Trophoblast cell (in vitro differentiated cells and primary cell): ENCODE measurements around the gene BRD1.

Experiments used
- DNase-seq, 2 donors: peaks; one replicate each; pipeline ENCODE4 v3.0.0-alpha.2; 2016
- H2AFZ ChIP-seq: 2 replicates; pipeline ENCODE4 v1.6.1; 2013; ENCODE audit warnings: low read length, moderate library complexity, mild to moderate bottlenecking; ENCODE audit not compliant: insufficient read depth, poor library complexity
- H2AK5ac ChIP-seq: 2 replicates; pipeline ENCODE4 v1.6.1; 2013; ENCODE audit warnings: mild to moderate bottlenecking, low read length
- H2BK120ac ChIP-seq: 2 replicates; pipeline ENCODE4 v1.6.1; 2013; ENCODE audit warnings: low read length, mild to moderate bottlenecking, moderate library complexity; ENCODE audit not compliant: insufficient read depth, poor library complexity
- H2BK12ac ChIP-seq: 2 replicates; pipeline ENCODE4 v1.6.1; 2013; ENCODE audit warnings: mild to moderate bottlenecking, low read length, moderate library complexity
- H2BK5ac ChIP-seq: 2 replicates; pipeline ENCODE4 v1.6.1; 2013; ENCODE audit warnings: low read length, low read depth, moderate library complexity, mild to moderate bottlenecking; ENCODE audit not compliant: poor library complexity
- H3K14ac ChIP-seq: 2 replicates; pipeline ENCODE4 v1.6.1; 2013; ENCODE audit warnings: mild to moderate bottlenecking, low read length
- H3K18ac ChIP-seq: 2 replicates; pipeline ENCODE4 v1.6.1; 2013; ENCODE audit warnings: mild to moderate bottlenecking, low read length
- H3K23ac ChIP-seq: 2 replicates; pipeline ENCODE4 v1.6.1; 2013; ENCODE audit warnings: low read length
- H3K27ac ChIP-seq: 2 replicates; pipeline ENCODE4 v1.5.1; 2013; ENCODE audit warnings: low read depth, mild to moderate bottlenecking, inconsistent platforms, low read length, moderate library complexity
- H3K27me3 ChIP-seq: 2 replicates; pipeline ENCODE4 v1.6.1; 2013; ENCODE audit warnings: inconsistent platforms, mild to moderate bottlenecking, low read length, moderate library complexity; ENCODE audit not compliant: insufficient read depth
- H3K36me3 ChIP-seq, 2 experiments: 1 replicate in 1 of 2; 2 replicates in 1 of 2; pipeline ENCODE4 v1.6.1; 2013; ENCODE audit warnings: low read length in 2 of 2, mild to moderate bottlenecking in 2 of 2, moderate library complexity in 1 of 2; ENCODE audit not compliant: insufficient read depth in 2 of 2, control insufficient read depth in 1 of 2
- H3K4ac ChIP-seq: 2 replicates; pipeline ENCODE4 v1.6.1; 2013; ENCODE audit warnings: low read depth, mild to moderate bottlenecking, low read length, moderate library complexity
- H3K4me1 ChIP-seq, 2 experiments: 1 replicate in 1 of 2; 2 replicates in 1 of 2; pipeline ENCODE4 v1.6.1; 2013; ENCODE audit warnings: low read length in 2 of 2, mild to moderate bottlenecking in 2 of 2, moderate library complexity in 1 of 2; ENCODE audit not compliant: insufficient read depth in 2 of 2, control insufficient read depth in 1 of 2
- H3K4me2 ChIP-seq: 2 replicates; pipeline ENCODE4 v1.6.1; 2013; ENCODE audit warnings: inconsistent platforms, mild to moderate bottlenecking, low read length, moderate library complexity
- H3K4me3 ChIP-seq: 2 replicates; pipeline ENCODE4 v1.5.1; 2013; ENCODE audit warnings: mild to moderate bottlenecking, low read depth, low read length, inconsistent platforms
- H3K79me1 ChIP-seq: one replicate; pipeline ENCODE4 v1.6.1; 2013; ENCODE audit warnings: low read length
- H3K79me2 ChIP-seq: 2 replicates; pipeline ENCODE4 v1.6.1; 2013; ENCODE audit warnings: low read length, mild to moderate bottlenecking; ENCODE audit not compliant: control insufficient read depth, insufficient read depth, poor library complexity
- H3K9ac ChIP-seq: 2 replicates; pipeline ENCODE4 v1.6.1; 2013; ENCODE audit warnings: mild to moderate bottlenecking, low read length
- H3K9me3 ChIP-seq: 2 replicates; pipeline ENCODE4 v1.6.1; 2013; ENCODE audit warnings: low read depth, mild to moderate bottlenecking, control low read depth, inconsistent platforms, low read length; ENCODE audit not compliant: insufficient read depth
- H4K12ac ChIP-seq: 2 replicates; pipeline ENCODE4 v1.6.1; 2013; ENCODE audit warnings: low read depth, mild to moderate bottlenecking, low read length, moderate library complexity
- H4K8ac ChIP-seq: 2 replicates; pipeline ENCODE4 v1.6.1; 2013; ENCODE audit warnings: low read depth, mild to moderate bottlenecking, low read length, moderate library complexity
- H4K91ac ChIP-seq: one replicate; pipeline ENCODE4 v1.6.1; 2013; ENCODE audit warnings: low read depth, mild to moderate bottlenecking, low read length, moderate library complexity
- WGBS: extraction: QIAGEN DNeasy Blood & Tissue Kit; methylation state at CpG from one replicate; pipeline ENCODE4 v1.1.7; 2013; ENCODE audit warnings: missing lambda C conversion rate; ENCODE audit not compliant: insufficient read length, insufficient coverage; ENCODE audit errors: extremely low coverage; 5-methylcytosine and 5-hydroxymethylcytosine counted together

Gene BRD1

DNA sequence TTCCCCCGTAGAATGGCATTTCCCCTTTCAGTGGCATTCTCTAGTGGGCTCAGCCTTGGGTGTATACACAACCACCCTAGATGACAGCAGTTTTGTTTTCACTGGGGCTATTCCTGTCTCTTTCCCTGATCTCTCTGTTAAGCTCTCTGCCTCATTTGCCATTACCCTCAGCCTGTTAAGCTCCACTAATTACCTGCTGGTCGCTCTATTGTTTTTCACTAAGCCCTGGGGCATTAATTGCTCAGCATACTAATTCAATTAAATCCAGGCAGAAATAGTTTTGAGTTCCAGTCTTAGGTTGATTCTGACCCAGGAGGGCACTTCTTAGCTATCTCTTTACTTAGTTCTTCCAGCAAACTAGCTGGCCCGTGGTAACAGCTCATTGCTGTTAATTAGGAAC lies 80.0 kb downstream of the BRD1 start:
- H3K36me3 ChIP-seq, result no peaks in the 10 kb centered on the region
- H3K14ac ChIP-seq, result no peak overlapping the region
- no peaks in the 10 kb centered on the region for H3K79me1 ChIP-seq
- no peak overlapping the region for H3K27ac ChIP-seq
- H3K4me2 ChIP-seq, result no peak overlapping the region
- H3K4me1 ChIP-seq, result no peaks in the 10 kb centered on the region
- no peak overlapping the region for H2AK5ac ChIP-seq
- no peak overlapping the region for H4K91ac ChIP-seq
- H3K4ac ChIP-seq, result no peak overlapping the region
- no peaks in the 10 kb centered on the region for H3K27me3 ChIP-seq
- H3K23ac ChIP-seq, result no peak overlapping the region
- no peak overlapping the region for H4K8ac ChIP-seq
- no peak for DNase-seq
- no peaks in the 10 kb centered on the region for H3K79me2 ChIP-seq
- H3K18ac ChIP-seq, result no peak overlapping the region
- no peak overlapping the region for H2BK120ac ChIP-seq
- H4K12ac ChIP-seq, result no peak overlapping the region
- no CpG with 5 or more reads among the region's 3 CpGs for WGBS
- H2AFZ ChIP-seq, result no peak overlapping the region
- no peak overlapping the region for H3K4me3 ChIP-seq
- H2BK12ac ChIP-seq, result no peak overlapping the region
- H3K9me3 ChIP-seq, result peaks cover 6% of the 10 kb centered on the region
- H3K9ac ChIP-seq, result no peak overlapping the region
- H2BK5ac ChIP-seq, result no peak overlapping the region

DNA sequence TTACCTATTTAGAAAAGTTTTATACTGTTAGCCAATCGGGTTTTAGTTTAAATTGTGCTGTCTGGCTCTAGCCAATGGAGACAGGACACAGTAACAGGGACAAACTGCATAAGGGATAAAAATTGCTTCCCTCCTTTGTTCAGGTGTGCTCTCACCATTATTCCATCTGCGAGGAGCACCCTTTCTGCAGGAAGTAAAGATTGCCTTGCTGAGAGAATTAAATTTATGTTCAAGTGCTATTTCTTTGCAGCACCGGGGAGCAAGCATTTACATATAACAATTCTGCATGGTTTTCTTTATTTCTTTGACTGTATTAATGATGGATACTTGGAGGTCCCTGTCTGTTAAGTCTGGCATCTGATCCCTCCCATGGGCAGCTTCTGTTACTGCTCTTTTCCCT lies 80.5 kb downstream of the BRD1 start:
- Histone ChIP-seq H4K12ac (no peak overlapping the region), H2AFZ (no peak overlapping the region), H3K36me3 (no peaks in the 10 kb centered on the region), H3K9ac (no peak overlapping the region), H2BK12ac (no peak overlapping the region), H4K8ac (no peak overlapping the region), H3K4ac (no peak overlapping the region), H4K91ac (no peak overlapping the region), H3K4me3 (no peak overlapping the region), H3K79me1 (no peaks in the 10 kb centered on the region), H2BK120ac (no peak overlapping the region), H3K9me3 (peaks cover 6% of the 10 kb centered on the region), H3K4me1 (no peaks in the 10 kb centered on the region), H2AK5ac (no peak overlapping the region), H3K23ac (no peak overlapping the region), H3K14ac (no peak overlapping the region), H3K18ac (no peak overlapping the region), H3K4me2 (no peak overlapping the region), H3K27me3 (no peaks in the 10 kb centered on the region), H3K27ac (no peak overlapping the region), H2BK5ac (no peak overlapping the region), H3K79me2 (no peaks in the 10 kb centered on the region)
- WGBS, result no CpG with 5 or more reads among the region's 3 CpGs
- no peak for DNase-seq

DNA sequence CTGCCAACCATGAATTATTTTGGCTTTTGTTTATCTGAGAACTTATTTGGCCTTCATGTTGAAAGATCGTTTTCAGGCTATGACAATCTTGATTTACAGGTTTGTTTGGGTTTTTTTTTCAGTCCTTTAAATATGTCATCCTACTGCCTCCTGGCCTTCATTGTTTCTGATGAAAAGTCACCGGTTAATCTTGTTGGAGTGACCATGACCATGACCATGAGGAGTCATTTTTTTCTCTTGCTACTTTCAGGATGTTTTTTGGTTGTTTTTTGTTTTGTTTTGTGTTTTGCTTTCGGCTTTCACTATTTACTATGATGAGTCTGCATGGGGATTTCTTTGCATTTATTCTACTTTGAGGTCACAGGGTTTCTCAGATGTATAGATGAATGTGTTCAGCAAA lies 81.6 kb downstream of the BRD1 start:
- peaks cover 6% of the 10 kb centered on the region for H3K9me3 ChIP-seq
- no peak for DNase-seq
- H2BK12ac ChIP-seq, result no peak overlapping the region
- no peak overlapping the region for H4K8ac ChIP-seq
- no peak overlapping the region for H4K12ac ChIP-seq
- H3K23ac ChIP-seq, result no peak overlapping the region
- H3K14ac ChIP-seq, result no peak overlapping the region
- no peak overlapping the region for H3K4ac ChIP-seq
- H4K91ac ChIP-seq, result no peak overlapping the region
- H3K27ac ChIP-seq, result no peak overlapping the region
- no peak overlapping the region for H3K4me2 ChIP-seq
- H3K4me3 ChIP-seq, result no peak overlapping the region
- no peak overlapping the region for H2BK5ac ChIP-seq
- no peak overlapping the region for H2AK5ac ChIP-seq
- H3K27me3 ChIP-seq, result no peaks in the 10 kb centered on the region
- no peaks in the 10 kb centered on the region for H3K79me1 ChIP-seq
- no peaks in the 10 kb centered on the region for H3K36me3 ChIP-seq
- H2BK120ac ChIP-seq, result no peak overlapping the region
- H3K79me2 ChIP-seq, result no peaks in the 10 kb centered on the region
- H3K4me1 ChIP-seq, result no peaks in the 10 kb centered on the region
- H2AFZ ChIP-seq, result no peak overlapping the region
- H3K9ac ChIP-seq, result no peak overlapping the region
- WGBS, result no CpG with 5 or more reads among the region's 3 CpGs
- H3K18ac ChIP-seq, result no peak overlapping the region

DNA sequence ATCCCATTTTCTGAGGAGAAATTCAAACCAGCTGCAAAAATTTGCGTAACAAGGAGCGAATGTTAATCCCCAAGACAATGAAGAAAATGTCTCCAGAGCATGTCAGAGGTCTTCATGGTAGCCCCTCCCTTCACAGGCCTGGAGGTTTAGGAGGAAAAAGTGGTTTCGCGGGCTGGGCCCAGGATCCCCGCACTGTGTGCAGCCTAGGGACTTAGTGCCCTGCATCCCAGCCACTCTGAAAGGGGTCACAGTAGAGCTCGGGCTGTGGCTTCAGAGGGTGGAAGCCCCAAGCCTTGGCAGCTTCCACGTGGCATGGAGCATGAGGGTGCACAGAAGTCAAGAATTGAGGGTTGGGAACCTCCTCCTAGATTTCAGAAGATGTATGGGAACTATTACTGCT lies 87.4 kb downstream of the BRD1 start:
- Histone ChIP-seq H3K27me3 (no peaks in the 10 kb centered on the region), H2AFZ (no peak overlapping the region), H3K9me3 (peaks cover 18% of the 10 kb centered on the region), H3K27ac (no peak overlapping the region), H3K4me3 (no peak overlapping the region), H3K23ac (no peak overlapping the region), H4K8ac (no peak overlapping the region), H2AK5ac (no peak overlapping the region), H3K4me1 (no peaks in the 10 kb centered on the region), H3K18ac (no peak overlapping the region), H3K9ac (no peak overlapping the region), H3K36me3 (no peaks in the 10 kb centered on the region), H2BK5ac (no peak overlapping the region), H2BK12ac (no peak overlapping the region), H4K91ac (no peak overlapping the region), H4K12ac (no peak overlapping the region), H3K4me2 (no peak overlapping the region), H3K4ac (no peak overlapping the region), H2BK120ac (no peak overlapping the region), H3K79me2 (no peaks in the 10 kb centered on the region), H3K14ac (no peak overlapping the region), H3K79me1 (no peaks in the 10 kb centered on the region)
- no peak for DNase-seq
- WGBS, result no CpG with 5 or more reads among the region's 7 CpGs
